IMR-90 (cell line): ENCODE measurements around the gene KCNMA1. TPM values are rescaled to one million over a fixed set of nuclear protein-coding genes. Genes with fewer than 3 reads are reported as not detected.

Experiments used
- ATAC-seq: fragments of 200-7000 bp; cut with Tn5 transposase; 2 replicates; pipeline ENCODE4 v1.9.1; 2020; ENCODE audit warnings: low read depth, mild to moderate bottlenecking, moderate library complexity
- BruUV-seq: library from RNA; stranded (reverse); fragments of 400-500 nt; replicated peaks from 2 replicates; lab custom pipeline; 2021; lab: Mats Ljungman, UMichigan
- CTCF ChIA-PET: fragments of 300-600 bp; formaldehyde crosslinking; extraction: SDS; loops from one replicate; lab custom pipeline; 2021; ENCODE audit warnings: antibody characterized with exemption; lab: Yijun Ruan, JAX
- POLR2A ChIA-PET: fragments of 300-600 bp; sonication (Branson Sonifier 250); formaldehyde crosslinking; loops from one replicate; lab custom pipeline; 2022; ENCODE audit warnings: antibody characterized with exemption; ENCODE audit not compliant: unreplicated experiment; lab: Charles Lee
- DNase-seq: peaks from one replicate; pipeline ENCODE4 v3.0.0; 2013
- H2AFZ ChIP-seq: replicated peaks from 2 replicates; pipeline ENCODE3; 2013; ENCODE audit warnings: low read length, mild to moderate bottlenecking; ENCODE audit not compliant: poor library complexity
- H2AK5ac ChIP-seq: 2 replicates; pipeline ENCODE4 v1.6.1; 2013; ENCODE audit warnings: low read depth, low read length, inconsistent platforms
- H2AK9ac ChIP-seq: replicated peaks from 2 replicates; pipeline ENCODE3; 2013; ENCODE audit warnings: mild to moderate bottlenecking, low read depth, low read length, moderate library complexity; ENCODE audit not compliant: poor library complexity
- H2BK120ac ChIP-seq: 2 replicates; pipeline ENCODE4 v1.6.1; 2013; ENCODE audit warnings: low read depth, low read length, inconsistent platforms
- H2BK15ac ChIP-seq: 3 replicates; pipeline ENCODE4 v1.6.1; 2013; ENCODE audit warnings: low read depth, low read length, inconsistent platforms
- H2BK20ac ChIP-seq: 2 replicates; pipeline ENCODE4 v1.6.1; 2013; ENCODE audit warnings: low read depth, mild to moderate bottlenecking, inconsistent platforms, low read length, moderate library complexity
- H2BK5ac ChIP-seq: 2 replicates; pipeline ENCODE4 v1.6.1; 2013; ENCODE audit warnings: mild to moderate bottlenecking, low read depth, low read length, inconsistent platforms; ENCODE audit not compliant: poor library complexity, severe bottlenecking
- H3K14ac ChIP-seq: replicated peaks from 2 replicates; pipeline ENCODE4 v1.6.1; 2013; ENCODE audit warnings: low read depth, low read length, inconsistent platforms
- H3K18ac ChIP-seq: 2 replicates; pipeline ENCODE4 v1.6.1; 2013; ENCODE audit warnings: low read depth, low read length, control low read depth
- H3K23ac ChIP-seq: 2 replicates; pipeline ENCODE4 v1.6.1; 2013; ENCODE audit warnings: low read depth, low read length, inconsistent platforms
- H3K27ac ChIP-seq: 2 replicates; pipeline ENCODE4 v1.5.1; 2013; ENCODE audit warnings: mild to moderate bottlenecking, control low read depth, low read length; ENCODE audit not compliant: insufficient read depth
- H3K27me3 ChIP-seq: 2 replicates; pipeline ENCODE4 v1.6.1; 2013; ENCODE audit warnings: low read length; ENCODE audit not compliant: control insufficient read depth, insufficient read depth
- H3K36me3 ChIP-seq: 2 replicates; pipeline ENCODE4 v1.6.1; 2013; ENCODE audit warnings: low read length, mixed read lengths; ENCODE audit not compliant: control insufficient read depth, insufficient read depth
- H3K4ac ChIP-seq: 2 replicates; pipeline ENCODE4 v1.6.1; 2013; ENCODE audit warnings: low read depth, low read length, inconsistent platforms
- H3K4me1 ChIP-seq: 2 replicates; pipeline ENCODE4 v1.6.1; 2013; ENCODE audit warnings: low read length, mixed read lengths; ENCODE audit not compliant: control insufficient read depth, insufficient read depth
- H3K4me2 ChIP-seq: 2 replicates; pipeline ENCODE4 v1.6.1; 2013; ENCODE audit warnings: low read depth, mild to moderate bottlenecking, control low read depth, low read length, moderate library complexity
- H3K4me3 ChIP-seq: 2 replicates; pipeline ENCODE4 v1.5.1; 2013; ENCODE audit warnings: low read depth, mild to moderate bottlenecking, control low read depth, low read length, moderate library complexity; ENCODE audit not compliant: insufficient read depth
- H3K56ac ChIP-seq: 2 replicates; pipeline ENCODE4 v1.6.1; 2013; ENCODE audit warnings: low read length, inconsistent platforms; ENCODE audit not compliant: insufficient read depth; ENCODE audit errors: extremely low read depth
- H3K79me1 ChIP-seq, 2 experiments: 2 replicates each; pipeline ENCODE4 v1.6.1; 2013; ENCODE audit warnings: low read length in 2 of 2, inconsistent platforms in 1 of 2, low read depth in 1 of 2
- H3K9ac ChIP-seq: 2 replicates; pipeline ENCODE4 v1.6.1; 2013; ENCODE audit warnings: low read depth, low read length, control low read depth
- H3K9me1 ChIP-seq: 2 replicates; pipeline ENCODE4 v1.6.1; 2013; ENCODE audit warnings: low read length, inconsistent platforms; ENCODE audit not compliant: insufficient read depth
- H3K9me3 ChIP-seq: 2 replicates; pipeline ENCODE4 v1.6.1; 2013; ENCODE audit warnings: low read length; ENCODE audit not compliant: control insufficient read depth, insufficient read depth
- H4K20me1 ChIP-seq: 2 replicates; pipeline ENCODE4 v1.6.1; 2013; ENCODE audit warnings: low read length, inconsistent platforms; ENCODE audit not compliant: insufficient read depth
- H4K5ac ChIP-seq: 2 replicates; pipeline ENCODE4 v1.6.1; 2013; ENCODE audit warnings: mild to moderate bottlenecking, low read depth, low read length, control low read depth
- H4K8ac ChIP-seq, 2 experiments: 2 replicates each; pipeline ENCODE4 v1.6.1; 2013; ENCODE audit warnings: low read depth in 2 of 2, low read length in 2 of 2, control low read depth in 1 of 2, inconsistent platforms in 1 of 2
- H4K91ac ChIP-seq: 2 replicates; pipeline ENCODE4 v1.6.1; 2013; ENCODE audit warnings: low read depth, low read length, inconsistent platforms; ENCODE audit not compliant: insufficient read depth
- BHLHE40 ChIP-seq: fragments of 150-350 bp; IDR thresholded peaks from 2 replicates; pipeline ENCODE4 v1.6.1; 2016; ENCODE audit warnings: mild to moderate bottlenecking, low read depth, low read length
- CEBPB ChIP-seq: IDR thresholded peaks from 2 replicates; pipeline ENCODE4 v1.6.1; 2012; ENCODE audit warnings: low read depth, low read length, improper control_type of control experiment
- CTCF ChIP-seq: conservative IDR thresholded peaks from 2 replicates; pipeline ENCODE4 v1.5.1; 2012; ENCODE audit warnings: mild to moderate bottlenecking, low read depth, low read length, improper control_type of control experiment
- ELK1 ChIP-seq: fragments of 150-350 bp; IDR thresholded peaks from 2 replicates; pipeline ENCODE4 v1.6.1; 2016; ENCODE audit warnings: low read depth, mild to moderate bottlenecking, low read length, moderate library complexity, borderline replicate concordance
- FOS ChIP-seq: fragments of 150-350 bp; IDR thresholded peaks from 2 replicates; pipeline ENCODE4 v1.6.1; 2016; ENCODE audit warnings: low read depth, low read length
- MAFK ChIP-seq: IDR thresholded peaks from 2 replicates; pipeline ENCODE4 v1.6.1; 2012; ENCODE audit warnings: low read depth, low read length, improper control_type of control experiment
- MAZ ChIP-seq: IDR thresholded peaks from 2 replicates; pipeline ENCODE4 v1.6.1; 2012; ENCODE audit warnings: low read depth, mild to moderate bottlenecking, low read length, improper control_type of control experiment, moderate library complexity, borderline replicate concordance
- POLR2A ChIP-seq: IDR thresholded peaks from 2 replicates; pipeline ENCODE4 v1.6.1; 2012; ENCODE audit warnings: mild to moderate bottlenecking, low read depth, low read length
- RAD21 ChIP-seq: IDR thresholded peaks from 2 replicates; pipeline ENCODE4 v1.6.1; 2012; ENCODE audit warnings: low read length, improper control_type of control experiment
- SMC3 ChIP-seq: fragments of 150-350 bp; IDR thresholded peaks from 2 replicates; pipeline ENCODE4 v1.6.1; 2016; ENCODE audit warnings: low read depth, mild to moderate bottlenecking, antibody characterized with exemption, low read length, moderate library complexity
- USF2 ChIP-seq: fragments of 150-350 bp; IDR thresholded peaks from 2 replicates; pipeline ENCODE4 v1.6.1; 2017; ENCODE audit warnings: mild to moderate bottlenecking, antibody characterized with exemption, low read length, low read depth
- WGBS, 2 experiments: methylation state at CpG; one replicate each; pipeline versions ENCODE4 v1.1.5 to v1.1.7; 2013; ENCODE audit warnings: missing lambda C conversion rate in 2 of 2; ENCODE audit not compliant: insufficient read length in 1 of 2; ENCODE audit errors: extremely low coverage in 2 of 2; 5-methylcytosine and 5-hydroxymethylcytosine counted together
- dilution Hi-C: fragments of 300-500 bp; cut with HindIII; formaldehyde crosslinking; loops from one replicate; pipeline ENCODE4 v1.14.3; 2018; ENCODE audit warnings: low sequenced_read_pairs; ENCODE audit not compliant: unreplicated experiment
- in situ Hi-C: fragments of 300-500 bp; cut with MboI; formaldehyde crosslinking; loops from 3 replicates; pipeline ENCODE4 v1.14.3; 2019; ENCODE audit warnings: low sequenced_read_pairs, inconsistent platforms, mixed read lengths
- intact Hi-C: fragments of 100-400 bp; cut with micrococcal nuclease; formaldehyde crosslinking; loops from 2 replicates; pipeline ENCODE4 v1.10.0; 2022
- polyA plus RNA-seq, 3 experiments: library from polyadenylated mRNA; depleted of rRNA; stranded (reverse); fragments of >200 nt; gene quantifications; 2 replicates each; pipeline ENCODE4 v1.2.3, GENCODE V29; 2012; ENCODE audit warnings: low replicate concordance in 1 of 3
- total RNA-seq: library from RNA; depleted of rRNA; stranded (reverse); fragments of >200 nt; gene quantifications from 2 replicates; pipeline ENCODE4 v1.2.3, GENCODE V29; 2012

The KCNMA1 gene
- total and polyA plus RNA-seq, 2 of the 4 experiments (the other 2 are of a cell fraction) = 25.6 to 29.6 TPM

- H3K36me3 ChIP-seq = no peaks in the 10 kb centered on the region
- intact Hi-C loops (loop anchor here (5.0 to 10.0 kb wide), 3 partner anchors 142 to 462 kb away; no protein-coding TSS in a partner anchor), in situ Hi-C loops (loop anchor here (5.0 kb wide), 1 partner anchor 392 kb away; no protein-coding TSS in a partner anchor), dilution Hi-C loops (no loop called here)
- POLR2A ChIA-PET = no interaction called here
- no peaks in the 10 kb centered on the region for H3K79me1 ChIP-seq
- no peak overlapping the region for H3K4ac ChIP-seq
- H3K9me1 ChIP-seq = peaks cover 8% of the 10 kb centered on the region; the same call in 1 of the 2 replicates
- WGBS, 2 experiments = no CpG with 5 or more reads among the region's 3 CpGs
- no peak overlapping the region for H4K91ac ChIP-seq
- no peak overlapping the region for H4K5ac ChIP-seq
- no peak overlapping the region for H3K56ac ChIP-seq
- H3K23ac ChIP-seq = no peak overlapping the region
- H3K18ac ChIP-seq = no peak overlapping the region
- no peak overlapping the region for H3K4me3 ChIP-seq
- no peak overlapping the region for H2BK20ac ChIP-seq
- no peak overlapping the region for H3K14ac ChIP-seq
- peaks cover 14% of the 10 kb centered on the region for H3K4me1 ChIP-seq
- no peak overlapping the region for H3K9ac ChIP-seq
- ATAC-seq = no peak
- H3K27ac ChIP-seq = no peak overlapping the region
- H2AFZ ChIP-seq = no peak overlapping the region
- H2BK120ac ChIP-seq = no peak overlapping the region
- H4K8ac ChIP-seq = no peak overlapping the region
- no peak overlapping the region for H2AK9ac ChIP-seq
- H4K20me1 ChIP-seq = no peaks in the 10 kb centered on the region
- TF ChIP-seq CTCF (no peak), CEBPB (no peak), POLR2A (no peak), RAD21 (no peak), USF2 (no peak), ELK1 (no peak), BHLHE40 (no peak), MAZ (no peak), MAFK (no peak), FOS (no peak), SMC3 (no peak)
- no TSS peak for BruUV-seq
- no peak for DNase-seq
- H2BK15ac ChIP-seq = no peak overlapping the region
- H3K27me3 ChIP-seq = no peaks in the 10 kb centered on the region
- H3K9me3 ChIP-seq = no peaks in the 10 kb centered on the region
- H2AK5ac ChIP-seq = no peak overlapping the region; the same call in 1 of the 2 replicates
- CTCF ChIA-PET = interaction anchor here (1.0 to 1.6 kb wide), 3 partner anchors 10 to 462 kb away, joined by 3 to 4 read pairs (median 3); no protein-coding TSS in a partner anchor
- H2BK5ac ChIP-seq = no peak overlapping the region
- H3K4me2 ChIP-seq = no peak overlapping the region
Measured at GRCh38 chr10:77249901-77250459, 387.6 kb downstream of the KCNMA1 start.
